Measurements from ENCODE around the gene NINJ1. TPM values are rescaled to one million over a fixed set of nuclear protein-coding genes. Genes with fewer than 3 reads are reported as not detected.

Gene NINJ1
- total RNA-seq, 1 donor from 2014 or later = 21.6 TPM

- H3K36me3 Mint-ChIP-seq = no peaks in the 10 kb centered on the region
- H3K4me1 Mint-ChIP-seq (ENCODE audit: unreplicated experiment) = no peaks in the 10 kb centered on the region
- no peak for TF ChIP-seq CTCF (conservative IDR thresholded peaks at IDR 0.05)
- no peak overlapping the region for H3K4me3 Mint-ChIP-seq
- H3K27ac Mint-ChIP-seq = no peak overlapping the region
- no peaks in the 10 kb centered on the region for H3K27me3 Mint-ChIP-seq
- DNase-seq (ENCODE audit: extremely low spot score, unreplicated experiment) = no peak
- H3K9me3 Mint-ChIP-seq = no peaks in the 10 kb centered on the region
Observed at GRCh38 chr9:93076101-93076791, 57.8 kb downstream of the NINJ1 start.

GRCh38 chr9:93072383-93072795, 61.7 kb downstream of the NINJ1 start:
- H3K4me3 Mint-ChIP-seq = no peak overlapping the region
- no peak for DNase-seq (ENCODE audit: extremely low spot score, unreplicated experiment)

More at GRCh38 chr9:93072383-93072795, 61.7 kb downstream of the NINJ1 start:
- no peaks in the 10 kb centered on the region for H3K4me1 Mint-ChIP-seq (ENCODE audit: unreplicated experiment)
- H3K36me3 Mint-ChIP-seq = no peaks in the 10 kb centered on the region
- TF ChIP-seq CTCF (conservative IDR thresholded peaks at IDR 0.05) = no peak
- no peaks in the 10 kb centered on the region for H3K9me3 Mint-ChIP-seq
- no peak overlapping the region for H3K27ac Mint-ChIP-seq
- no peaks in the 10 kb centered on the region for H3K27me3 Mint-ChIP-seq

Other genes with a start within 250 kb of the NINJ1 start
- gene FGD3, start 186.7 kb downstream of the NINJ1 start, total RNA-seq (ENCODE audit: low replicate concordance) = 5.5 and 8.4 TPM in 2 replicates
- 1.5 and 3.8 TPM in 2 replicates for gene SUSD3, start 75.5 kb downstream of the NINJ1 start, total RNA-seq (ENCODE audit: low replicate concordance)
- gene CARD19, start 38.0 kb downstream of the NINJ1 start, total RNA-seq (ENCODE audit: low replicate concordance) = 17.7 and 22.2 TPM in 2 replicates
- 47.2 and 75.5 TPM in 2 replicates for gene WNK2, start 49.9 kb upstream of the NINJ1 start, total RNA-seq (ENCODE audit: low replicate concordance)

All from type B pancreatic cell (in vitro differentiated cells).